ENCODE data around the gene SLC1A2. TPM values are rescaled to one million over a fixed set of nuclear protein-coding genes. Genes with fewer than 3 reads are reported as not detected.

Gene SLC1A2
- total RNA-seq, 1 experiment from 2014 or later: 0.50 TPM

GRCh38 chr11:35360055-35360530, 59.3 kb downstream of the SLC1A2 start:
- H3K4me1 Mint-ChIP-seq: peaks cover 0 to 7% of the 10 kb centered on the region in 2 experiments; a peak in 2 of 4 replicates
- H3K79me2 ChIP-seq (ENCODE audit: insufficient read depth, low read length): no peaks in the 10 kb centered on the region
- WGBS (ENCODE audit: extremely low coverage, insufficient read length, low lambda C conversion rate): no CpG with 5 or more reads among the region's 7 CpGs
- no peaks in the 10 kb centered on the region for H4K20me1 ChIP-seq (ENCODE audit: control insufficient read depth, insufficient read depth, insufficient read length)
- no peaks in the 10 kb centered on the region for H3K23me2 ChIP-seq (ENCODE audit: insufficient read length, low read depth, low read length, poor library complexity, severe bottlenecking)
- H3T11ph ChIP-seq (ENCODE audit: low read length): no peak overlapping the region
- no peak overlapping the region for H2AFZ ChIP-seq (ENCODE audit: low read length)
- TF ChIP-seq, protein P1, sequence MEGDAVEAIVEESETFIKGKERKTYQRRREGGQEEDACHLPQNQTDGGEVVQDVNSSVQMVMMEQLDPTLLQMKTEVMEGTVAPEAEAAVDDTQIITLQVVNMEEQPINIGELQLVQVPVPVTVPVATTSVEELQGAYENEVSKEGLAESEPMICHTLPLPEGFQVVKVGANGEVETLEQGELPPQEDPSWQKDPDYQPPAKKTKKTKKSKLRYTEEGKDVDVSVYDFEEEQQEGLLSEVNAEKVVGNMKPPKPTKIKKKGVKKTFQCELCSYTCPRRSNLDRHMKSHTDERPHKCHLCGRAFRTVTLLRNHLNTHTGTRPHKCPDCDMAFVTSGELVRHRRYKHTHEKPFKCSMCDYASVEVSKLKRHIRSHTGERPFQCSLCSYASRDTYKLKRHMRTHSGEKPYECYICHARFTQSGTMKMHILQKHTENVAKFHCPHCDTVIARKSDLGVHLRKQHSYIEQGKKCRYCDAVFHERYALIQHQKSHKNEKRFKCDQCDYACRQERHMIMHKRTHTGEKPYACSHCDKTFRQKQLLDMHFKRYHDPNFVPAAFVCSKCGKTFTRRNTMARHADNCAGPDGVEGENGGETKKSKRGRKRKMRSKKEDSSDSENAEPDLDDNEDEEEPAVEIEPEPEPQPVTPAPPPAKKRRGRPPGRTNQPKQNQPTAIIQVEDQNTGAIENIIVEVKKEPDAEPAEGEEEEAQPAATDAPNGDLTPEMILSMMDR (conservative IDR thresholded peaks at IDR 0.05): no peak
- no peak overlapping the region for H2BK15ac ChIP-seq (ENCODE audit: low read depth, low read length)
- no peak overlapping the region for H2BK120ac ChIP-seq (ENCODE audit: low read depth, low read length, poor library complexity, severe bottlenecking)
- no peak overlapping the region for H4K8ac ChIP-seq (replicated peaks; ENCODE audit: insufficient read length, low read depth, low read length)
- no peak overlapping the region for H3K4ac ChIP-seq (ENCODE audit: low read depth, low read length)
- H3K56ac ChIP-seq (ENCODE audit: insufficient read length, low read depth, low read length): no peak overlapping the region
- no peak overlapping the region for H3K9ac ChIP-seq (ENCODE audit: extremely low read depth, insufficient read length, low read length)
- no peak overlapping the region for H3K18ac ChIP-seq (ENCODE audit: insufficient read length, low read depth, low read length)
- no peaks in the 10 kb centered on the region for H3K27me3 ChIP-seq (ENCODE audit: insufficient read depth, low read length)
- H3K27ac ChIP-seq (ENCODE audit: insufficient read length, low read depth, low read length): no peak overlapping the region
- H3K14ac ChIP-seq (ENCODE audit: insufficient read depth, low read length): no peak overlapping the region
- no peaks in the 10 kb centered on the region for H3K4me1 ChIP-seq (ENCODE audit: insufficient read depth, low read length)
- H3K9me3 ChIP-seq (ENCODE audit: control insufficient read depth, low read depth, low read length): no peaks in the 10 kb centered on the region
- H3K36me3 Mint-ChIP-seq (ENCODE audit: insufficient read depth in 1 of 3, low read depth in 3 of 3): no peaks in the 10 kb centered on the region
- DNase-seq: no peak
- no peak overlapping the region for H3K23ac ChIP-seq (ENCODE audit: insufficient read length, low read depth, low read length)
- H3K9me3 Mint-ChIP-seq: no peaks in the 10 kb centered on the region
- no peak overlapping the region for H2BK20ac ChIP-seq (ENCODE audit: low read depth, low read length, poor library complexity, severe bottlenecking)
- no peaks in the 10 kb centered on the region for H3K79me1 ChIP-seq (ENCODE audit: insufficient read depth, low read depth, low read length, poor library complexity, severe bottlenecking)
- H4K5ac ChIP-seq (ENCODE audit: insufficient read length, low read depth, low read length): no peak overlapping the region
- H3K4me3 Mint-ChIP-seq: no peak overlapping the region
- no peak overlapping the region for H4K91ac ChIP-seq (ENCODE audit: insufficient read length, low read depth, low read length)
- H2BK12ac ChIP-seq (ENCODE audit: insufficient read length, low read depth, low read length): no peak overlapping the region
- no peak overlapping the region; a peak in 1 of 7 replicates for H3K27ac Mint-ChIP-seq
- H2AK5ac ChIP-seq (ENCODE audit: insufficient read length, low read length): no peak overlapping the region
- H3K4me2 ChIP-seq (ENCODE audit: insufficient read depth, insufficient read length, low read length): no peak overlapping the region
- H2BK5ac ChIP-seq (ENCODE audit: insufficient read length, low read length): no peak overlapping the region
- peaks cover 8% of the 10 kb centered on the region for H3K27me3 Mint-ChIP-seq (ENCODE audit: low read depth)

All from H9 (cell line).